Peyer's patch (tissue), 4 donors: Measurements from ENCODE around the gene SAT1. TPM values are rescaled to one million over a fixed set of nuclear protein-coding genes. Genes with fewer than 3 reads are reported as not detected.
A peak's percentile ranks its signal among the peaks of the same experiment; 100 is the strongest.
"Not testable (repeated sequence)": the region's sequence is repeated elsewhere in the genome, so short reads cannot be mapped to it uniquely, and the experiment has no call there.

ENCODE experiments used
- DNase-seq, 3 donors: peaks; one replicate each; pipeline ENCODE4 v3.0.0-alpha.2; 2017 to 2019
- H3K27ac ChIP-seq, 4 donors: fragments of 200-600 bp; sonication (generic); one replicate each; pipeline ENCODE4 v1.5.1; 2016 to 2019
- H3K27me3 ChIP-seq, 2 donors: fragments of 200-600 bp; sonication (generic); one replicate each; pipeline ENCODE4 v1.5.1; 2019
- H3K36me3 ChIP-seq, 3 donors: fragments of 200-600 bp; sonication (generic); one replicate each; pipeline ENCODE4 v1.5.1; 2016 to 2019
- H3K4me1 ChIP-seq, 4 donors: fragments of 200-600 bp; sonication (generic); one replicate each; pipeline ENCODE4 v1.5.1; 2016 to 2019
- H3K4me3 ChIP-seq, 4 donors: fragments of 200-600 bp; sonication (generic); 1 replicate in 3 of 4; 2 replicates in 1 of 4; pipeline ENCODE4 v1.5.1; 2016 to 2019; ENCODE audit warnings: mild to moderate bottlenecking in 1 of 4
- H3K9me3 ChIP-seq, 4 donors: fragments of 200-600 bp; sonication (generic); one replicate each; pipeline ENCODE4 v1.5.1; 2016 to 2019; ENCODE audit warnings: mild to moderate bottlenecking in 1 of 4
- CTCF ChIP-seq, 6 experiments: fragments of 450-650 bp in 4 of 6; fragments of 200-600 bp in 2 of 6; sonication (generic) in 1 of 6; IDR thresholded peaks; one replicate each; pipeline ENCODE4 v1.5.1; 2017 to 2019; ENCODE audit warnings: antibody characterized with exemption in 6 of 6, mild to moderate bottlenecking in 3 of 6, moderate library complexity in 1 of 6
- POLR2A ChIP-seq, 2 donors: fragments of 450-650 bp; IDR thresholded peaks; one replicate each; pipeline ENCODE4 v1.5.1; 2017; ENCODE audit warnings: antibody characterized with exemption in 2 of 2, mild to moderate bottlenecking in 2 of 2, moderate library complexity in 2 of 2
- total RNA-seq, 4 donors: library from RNA; depleted of rRNA; stranded (reverse); fragments of >200 nt; gene quantifications; one replicate each; pipeline ENCODE4 v1.1.0, GENCODE V29; 2016

SAT1 gene
- total RNA-seq, 4 donors from 2014 or later, result 796 to 836 (median 832) TPM

- DNase-seq, result no peak
- Histone ChIP-seq H3K36me3 (no peaks in the 10 kb centered on the region), H3K9me3 (no peaks in the 10 kb centered on the region), H3K4me3 (no peak overlapping the region), H3K27me3 (no peaks in the 10 kb centered on the region), H3K4me1 (no peaks in the 10 kb centered on the region), H3K27ac (no peak overlapping the region)
- TF ChIP-seq CTCF (IDR thresholded peaks at IDR 0.05) (no peak), POLR2A (IDR thresholded peaks at IDR 0.05) (no peak)
Measured at GRCh38 chrX:23770142-23770541, 12.8 kb upstream of the SAT1 start.

GRCh38 chrX:23771086-23771485, 11.9 kb upstream of the SAT1 start:
- H3K27ac ChIP-seq, H3K4me1 ChIP-seq, H3K27me3 ChIP-seq, H3K9me3 ChIP-seq, DNase-seq, H3K4me3 ChIP-seq, H3K36me3 ChIP-seq: not testable (repeated sequence)

- no peaks in the 10 kb centered on the region for H3K4me1 ChIP-seq
- H3K27me3 ChIP-seq, result no peaks in the 10 kb centered on the region
- H3K36me3 ChIP-seq, result no peaks in the 10 kb centered on the region
- H3K4me3 ChIP-seq, result peak overlapping the region in 1 of 4 donors; percentile 10
- H3K27ac ChIP-seq, result peak overlapping the region in 3 of 4 donors; percentile 70 to 76 (median 73)
- TF ChIP-seq POLR2A (IDR thresholded peaks at IDR 0.05), result no peak
- no peak for TF ChIP-seq CTCF (IDR thresholded peaks at IDR 0.05)
- DNase-seq, result peak in 2 of 3 donors; percentile 48 to 73
- H3K9me3 ChIP-seq, result no peaks in the 10 kb centered on the region
Measured at GRCh38 chrX:23773601-23774175, 9.3 kb upstream of the SAT1 start.

- no peak overlapping the region for H3K27ac ChIP-seq
- no peaks in the 10 kb centered on the region for H3K36me3 ChIP-seq
- H3K4me1 ChIP-seq, result no peaks in the 10 kb centered on the region
- no peak overlapping the region for H3K4me3 ChIP-seq
- H3K9me3 ChIP-seq, result no peaks in the 10 kb centered on the region
- DNase-seq, result no peak
- TF ChIP-seq POLR2A (IDR thresholded peaks at IDR 0.05) (no peak), CTCF (IDR thresholded peaks at IDR 0.05) (no peak)
- H3K27me3 ChIP-seq, result no peaks in the 10 kb centered on the region
Measured at GRCh38 chrX:23776363-23776762, 6.6 kb upstream of the SAT1 start.

- Histone ChIP-seq H3K27ac (no peak overlapping the region), H3K27me3 (no peaks in the 10 kb centered on the region), H3K4me3 (no peak overlapping the region), H3K9me3 (no peaks in the 10 kb centered on the region), H3K36me3 (no peaks in the 10 kb centered on the region), H3K4me1 (no peaks in the 10 kb centered on the region)
- TF ChIP-seq POLR2A (IDR thresholded peaks at IDR 0.05), result no peak
- TF ChIP-seq CTCF (IDR thresholded peaks at IDR 0.05), result peak in 1 of 6 experiments; percentile 12
- DNase-seq, result no peak
Measured at GRCh38 chrX:23779025-23779424, 3.9 kb upstream of the SAT1 start.

- TF ChIP-seq CTCF (IDR thresholded peaks at IDR 0.05) (no peak), POLR2A (IDR thresholded peaks at IDR 0.05) (no peak)
- H3K27ac ChIP-seq, result peak overlapping the region; percentile 45 to 98 (median 80)
Measured at GRCh38 chrX:23782455-23782854, 518 bp upstream of the SAT1 start.

More at GRCh38 chrX:23782455-23782854, 518 bp upstream of the SAT1 start:
- Histone ChIP-seq H3K4me1 (no peaks in the 10 kb centered on the region), H3K4me3 (peak overlapping the region in 2 of 4 donors; percentile 10 to 31), H3K36me3 (peaks cover 0 to 8% (median 0%) of the 10 kb centered on the region in 3 donors), H3K9me3 (no peaks in the 10 kb centered on the region), H3K27me3 (no peaks in the 10 kb centered on the region)
- DNase-seq, result no peak
